DND-41 (cell line): ENCODE measurements around the gene TFE3.

Source experiments
- ATAC-seq: fragments of 200-7000 bp; cut with Tn5 transposase; 3 replicates; pipeline ENCODE4 v1.9.1; 2021; ENCODE audit warnings: low read depth; ENCODE audit not compliant: insufficient read depth
- DNase-seq: peaks from one replicate; pipeline ENCODE4 v3.0.0-alpha.2; 2020
- H2AFZ ChIP-seq: 2 replicates; pipeline ENCODE4 v1.6.0; 2012; ENCODE audit warnings: low read depth, low read length
- H3K27ac ChIP-seq: 2 replicates; pipeline ENCODE4 v1.5.1; 2012; ENCODE audit warnings: low read length, inconsistent platforms
- H3K27me3 ChIP-seq: fragments of 200-600 bp; sonication (generic); 2 replicates; pipeline ENCODE4 v1.6.0; 2012; ENCODE audit warnings: low read length, mild to moderate bottlenecking, inconsistent platforms; ENCODE audit not compliant: insufficient read depth, poor library complexity
- H3K36me3 ChIP-seq: 2 replicates; pipeline ENCODE4 v1.5.1; 2012; ENCODE audit warnings: low read length, inconsistent platforms; ENCODE audit not compliant: insufficient read depth
- H3K4me1 ChIP-seq: 2 replicates; pipeline ENCODE4 v1.5.1; 2012; ENCODE audit warnings: mild to moderate bottlenecking, low read length; ENCODE audit not compliant: insufficient read depth
- H3K4me2 ChIP-seq: 2 replicates; pipeline ENCODE4 v1.6.0; 2012; ENCODE audit warnings: mild to moderate bottlenecking, moderate library complexity, low read length, inconsistent platforms; ENCODE audit not compliant: insufficient read depth
- H3K4me3 ChIP-seq, 2 experiments: fragments of 200-600 bp in 1 of 2; shearing (Covaris generic) in 1 of 2; 2 replicates each; pipeline ENCODE4 v1.5.1; 2012 to 2016; ENCODE audit warnings: inconsistent platforms in 2 of 2, low read length in 2 of 2, mild to moderate bottlenecking in 2 of 2, low read depth in 1 of 2, moderate library complexity in 1 of 2
- H3K79me2 ChIP-seq: 2 replicates; pipeline ENCODE4 v1.6.0; 2012; ENCODE audit warnings: low read length, inconsistent platforms; ENCODE audit not compliant: insufficient read depth
- H3K9ac ChIP-seq: 2 replicates; pipeline ENCODE4 v1.6.0; 2012; ENCODE audit warnings: low read depth, mild to moderate bottlenecking, inconsistent platforms, low read length, moderate library complexity
- H3K9me3 ChIP-seq: 2 replicates; pipeline ENCODE4 v1.5.1; 2012; ENCODE audit warnings: low read length, moderate library complexity, mild to moderate bottlenecking, inconsistent platforms; ENCODE audit not compliant: insufficient read depth, severe bottlenecking
- H4K20me1 ChIP-seq: 2 replicates; pipeline ENCODE4 v1.6.0; 2012; ENCODE audit warnings: low read length; ENCODE audit not compliant: insufficient read depth
- EZH2 ChIP-seq: IDR thresholded peaks from 3 replicates; pipeline ENCODE4 v1.6.1; 2012; ENCODE audit warnings: borderline replicate concordance, low read depth, mild to moderate bottlenecking, moderate library complexity, low read length, inconsistent platforms; ENCODE audit not compliant: severe bottlenecking
- TF ChIP-seq, protein P1 (sequence below): IDR thresholded peaks from 2 replicates; pipeline ENCODE4 v1.5.1; 2012; ENCODE audit warnings: borderline replicate concordance, low read length, moderate library complexity, mild to moderate bottlenecking; ENCODE audit not compliant: poor library complexity, severe bottlenecking; ENCODE audit errors: extremely low read depth

Gene TFE3

DNA sequence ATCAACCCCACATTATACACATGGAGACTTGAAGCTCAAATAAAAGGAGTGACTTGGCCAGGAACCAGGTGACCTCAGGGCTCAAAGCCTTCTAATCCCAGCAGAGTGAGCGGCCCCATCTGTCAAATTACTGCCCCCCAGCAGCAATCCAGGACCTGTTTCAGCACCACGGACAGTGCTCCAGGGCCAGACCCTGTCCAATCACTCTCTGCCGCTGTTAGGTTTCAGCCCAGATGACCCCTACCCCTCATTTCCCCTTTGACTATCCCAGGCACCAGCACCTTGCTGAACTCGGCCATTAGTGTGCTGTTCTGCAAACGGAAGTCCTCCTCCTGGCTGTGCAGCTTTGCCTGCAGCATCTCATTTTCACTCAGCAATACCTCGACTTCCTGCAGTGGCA is 46.2 kb downstream of the TFE3 start:
- ATAC-seq (no peak), DNase-seq (peak; percentile 25)
- H2AFZ ChIP-seq, result no peak overlapping the region
- peaks cover 19% of the 10 kb centered on the region for H3K79me2 ChIP-seq
- H3K4me1 ChIP-seq, result peaks cover 16% of the 10 kb centered on the region
- H3K27ac ChIP-seq, result no peak overlapping the region
- H3K27me3 ChIP-seq, result no peaks in the 10 kb centered on the region
- H3K9ac ChIP-seq, result no peak overlapping the region
- TF ChIP-seq EZH2, result no peak
- no peaks in the 10 kb centered on the region for H3K9me3 ChIP-seq
- no peak overlapping the region for H3K4me2 ChIP-seq
- no peak overlapping the region for H3K4me3 ChIP-seq
- H4K20me1 ChIP-seq, result peaks cover 9% of the 10 kb centered on the region
- H3K36me3 ChIP-seq, result peaks cover 66% of the 10 kb centered on the region

DNA sequence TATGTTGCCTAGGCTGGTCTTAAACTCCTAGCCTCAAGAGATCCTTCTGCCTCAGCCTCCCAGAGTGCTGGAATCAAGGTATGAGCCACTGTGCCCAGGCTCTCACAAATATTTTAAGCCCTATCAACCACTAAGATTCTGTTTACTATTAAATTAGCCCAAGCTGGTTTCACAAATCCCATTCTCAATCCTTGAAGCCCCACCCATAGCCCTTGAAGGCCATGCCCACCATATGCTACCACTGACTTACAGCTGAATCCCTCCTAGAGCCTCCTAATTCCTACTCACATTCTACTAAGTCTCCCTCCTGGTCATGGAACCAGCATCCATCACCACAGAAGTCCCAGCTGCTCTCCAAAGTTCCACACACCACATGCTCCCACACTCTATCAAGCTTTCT is 50.8 kb downstream of the TFE3 start:
- no peaks in the 10 kb centered on the region for H3K9me3 ChIP-seq
- H3K9ac ChIP-seq, result no peak overlapping the region
- no peak overlapping the region for H3K4me3 ChIP-seq
- H4K20me1 ChIP-seq, result peaks cover 4% of the 10 kb centered on the region; the same call in 1 of the 2 replicates
- TF ChIP-seq, protein P1, sequence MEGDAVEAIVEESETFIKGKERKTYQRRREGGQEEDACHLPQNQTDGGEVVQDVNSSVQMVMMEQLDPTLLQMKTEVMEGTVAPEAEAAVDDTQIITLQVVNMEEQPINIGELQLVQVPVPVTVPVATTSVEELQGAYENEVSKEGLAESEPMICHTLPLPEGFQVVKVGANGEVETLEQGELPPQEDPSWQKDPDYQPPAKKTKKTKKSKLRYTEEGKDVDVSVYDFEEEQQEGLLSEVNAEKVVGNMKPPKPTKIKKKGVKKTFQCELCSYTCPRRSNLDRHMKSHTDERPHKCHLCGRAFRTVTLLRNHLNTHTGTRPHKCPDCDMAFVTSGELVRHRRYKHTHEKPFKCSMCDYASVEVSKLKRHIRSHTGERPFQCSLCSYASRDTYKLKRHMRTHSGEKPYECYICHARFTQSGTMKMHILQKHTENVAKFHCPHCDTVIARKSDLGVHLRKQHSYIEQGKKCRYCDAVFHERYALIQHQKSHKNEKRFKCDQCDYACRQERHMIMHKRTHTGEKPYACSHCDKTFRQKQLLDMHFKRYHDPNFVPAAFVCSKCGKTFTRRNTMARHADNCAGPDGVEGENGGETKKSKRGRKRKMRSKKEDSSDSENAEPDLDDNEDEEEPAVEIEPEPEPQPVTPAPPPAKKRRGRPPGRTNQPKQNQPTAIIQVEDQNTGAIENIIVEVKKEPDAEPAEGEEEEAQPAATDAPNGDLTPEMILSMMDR, result no peak
- no peak for TF ChIP-seq EZH2
- no peaks in the 10 kb centered on the region for H3K27me3 ChIP-seq
- ATAC-seq, result no peak
- no peak for DNase-seq
- H3K4me2 ChIP-seq, result no peak overlapping the region
- H3K36me3 ChIP-seq, result peaks cover 69% of the 10 kb centered on the region
- no peaks in the 10 kb centered on the region for H3K4me1 ChIP-seq
- H2AFZ ChIP-seq, result no peak overlapping the region
- H3K27ac ChIP-seq, result no peak overlapping the region
- no peaks in the 10 kb centered on the region; the same call in 1 of the 2 replicates for H3K79me2 ChIP-seq

DNA sequence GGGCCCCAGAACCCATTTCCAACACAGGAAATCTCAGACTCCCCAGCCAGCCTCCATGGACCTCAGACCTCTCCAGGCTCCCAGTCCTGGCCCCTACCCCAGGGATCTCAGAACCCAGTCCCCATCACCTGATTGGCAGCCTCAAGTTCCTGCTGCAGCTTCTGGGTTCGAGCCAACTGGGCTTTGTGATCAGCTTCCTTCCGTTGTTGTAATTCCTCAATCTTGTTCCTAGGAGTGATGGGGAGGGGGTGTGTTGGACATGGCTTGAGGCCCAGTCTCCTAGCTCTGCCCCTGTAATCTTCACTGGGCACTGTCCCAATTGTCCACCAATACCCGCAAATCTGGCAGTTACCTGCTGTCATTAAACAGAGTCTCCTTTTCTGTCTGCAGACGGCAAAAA is 53.7 kb downstream of the TFE3 start:
- H3K36me3 ChIP-seq, result peaks cover 54% of the 10 kb centered on the region
- no peak overlapping the region for H3K27ac ChIP-seq
- no peak overlapping the region for H2AFZ ChIP-seq
- no peaks in the 10 kb centered on the region for H3K27me3 ChIP-seq
- H3K4me2 ChIP-seq, result no peak overlapping the region
- TF ChIP-seq, protein P1, result no peak
- no peak for TF ChIP-seq EZH2
- H3K79me2 ChIP-seq, result no peaks in the 10 kb centered on the region
- no peak overlapping the region for H3K4me3 ChIP-seq
- H4K20me1 ChIP-seq, result no peaks in the 10 kb centered on the region
- DNase-seq, result no peak
- H3K9ac ChIP-seq, result no peak overlapping the region
- no peaks in the 10 kb centered on the region for H3K4me1 ChIP-seq
- no peaks in the 10 kb centered on the region for H3K9me3 ChIP-seq
- no peak for ATAC-seq

DNA sequence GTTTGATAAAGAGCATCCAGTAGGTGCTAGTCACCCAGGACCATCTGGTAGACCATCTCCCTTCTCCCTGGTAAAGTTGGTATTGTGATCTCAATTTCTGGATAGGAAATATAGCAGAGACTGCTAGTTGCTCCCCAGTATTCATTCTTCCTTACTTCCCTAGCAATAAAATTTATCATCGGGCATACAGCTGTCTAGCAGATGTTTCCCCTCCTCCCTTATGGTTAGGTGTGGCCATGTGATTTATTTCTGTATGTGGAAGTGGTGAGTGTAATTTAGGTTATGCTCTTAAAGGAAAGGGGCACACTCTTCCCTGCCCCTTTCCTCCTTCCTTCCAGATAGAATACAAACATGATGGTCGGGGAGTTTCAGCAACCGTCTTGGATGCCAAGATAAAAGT is 59.3 kb downstream of the TFE3 start:
- Histone ChIP-seq H3K9me3 (no peaks in the 10 kb centered on the region), H4K20me1 (no peaks in the 10 kb centered on the region), H3K9ac (no peak overlapping the region)

More for the DNA sequence above, 59.3 kb downstream of the TFE3 start:
- Histone ChIP-seq H2AFZ (no peak overlapping the region), H3K79me2 (no peaks in the 10 kb centered on the region), H3K36me3 (peaks cover 51% of the 10 kb centered on the region), H3K4me2 (no peak overlapping the region), H3K4me3 (no peak overlapping the region), H3K4me1 (no peaks in the 10 kb centered on the region), H3K27ac (no peak overlapping the region), H3K27me3 (no peaks in the 10 kb centered on the region)
- TF ChIP-seq, protein P1, result no peak
- TF ChIP-seq EZH2, result no peak
- ATAC-seq (no peak), DNase-seq (no peak)
